GM12878 (cell line): ENCODE results near the gene HTR3A.

Experiments used
- BCL11A ChIP-seq: IDR thresholded peaks from 2 replicates; pipeline ENCODE4 v1.6.1; 2011; ENCODE audit warnings: low read depth, low read length
- BCL3 ChIP-seq: IDR thresholded peaks from 2 replicates; pipeline ENCODE4 v1.6.1; 2011; ENCODE audit warnings: borderline replicate concordance, low read depth, mild to moderate bottlenecking, moderate library complexity, low read length; ENCODE audit not compliant: insufficient read depth, poor library complexity, severe bottlenecking
- CBX5 ChIP-seq: sonication (generic); IDR thresholded peaks from 2 replicates; pipeline ENCODE4 v1.6.1; 2016; ENCODE audit warnings: low read depth, moderate library complexity, mild to moderate bottlenecking, inconsistent platforms
- CHD2 ChIP-seq: IDR thresholded peaks from 2 replicates; pipeline ENCODE4 v1.6.1; 2011; ENCODE audit warnings: low read depth, low read length, improper control_type of control experiment, borderline replicate concordance
- EP300 ChIP-seq, 2 experiments: fragments of 150-350 bp in 1 of 2; IDR thresholded peaks; 2 replicates each; pipeline ENCODE4 v1.6.1; 2011 to 2012; ENCODE audit warnings: low read depth in 2 of 2, low read length in 2 of 2, borderline replicate concordance in 1 of 2, improper control_type of control experiment in 1 of 2, inconsistent platforms in 1 of 2; ENCODE audit not compliant: control insufficient read depth in 1 of 2
- HCFC1 ChIP-seq: fragments of 150-350 bp; IDR thresholded peaks from 2 replicates; pipeline ENCODE4 v1.6.1; 2014; ENCODE audit warnings: low read length
- IRF4 ChIP-seq: IDR thresholded peaks from 2 replicates; pipeline ENCODE4 v1.6.1; 2011; ENCODE audit warnings: low read depth, low read length
- POLR2AphosphoS5 ChIP-seq: IDR thresholded peaks from 2 replicates; pipeline ENCODE4 v1.6.1; 2011; ENCODE audit warnings: mild to moderate bottlenecking, low read length, inconsistent platforms
- SIN3A ChIP-seq: IDR thresholded peaks from 2 replicates; pipeline ENCODE4 v1.6.1; 2012; ENCODE audit warnings: low read depth, low read length, improper control_type of control experiment
- USF1 ChIP-seq: IDR thresholded peaks from 2 replicates; pipeline ENCODE4 v1.6.1; 2011; ENCODE audit warnings: borderline replicate concordance, low read depth, mild to moderate bottlenecking, moderate library complexity, mixed read lengths, low read length; ENCODE audit not compliant: insufficient read depth; ENCODE audit errors: extremely low read length
- ZNF24 ChIP-seq: fragments of 450-650 bp; IDR thresholded peaks from 2 replicates; pipeline ENCODE4 v1.6.1; 2017; ENCODE audit warnings: antibody characterized with exemption, mild to moderate bottlenecking
- TF ChIP-seq, protein P1 (sequence below), 3 experiments: IDR thresholded peaks in 2 of 3; conservative IDR thresholded peaks in 1 of 3; 2 replicates each; pipeline ENCODE4 v1.5.1; 2011; ENCODE audit warnings: low read depth in 3 of 3, low read length in 3 of 3, mild to moderate bottlenecking in 3 of 3, control low read depth in 2 of 3, moderate library complexity in 2 of 3, inconsistent platforms in 1 of 3, mixed read lengths in 1 of 3; ENCODE audit not compliant: control insufficient read depth in 2 of 3, insufficient read depth in 1 of 3; ENCODE audit errors: extremely low read depth in 1 of 3
- TF ChIP-seq, protein P2 (sequence below): fragments of 450-650 bp; formaldehyde crosslinking; IDR thresholded peaks from 2 replicates; pipeline ENCODE4 v1.5.0; 2022; ENCODE audit warnings: mild to moderate bottlenecking, missing genetic modification characterization
- TF ChIP-seq, protein P3 (sequence below): fragments of 450-650 bp; IDR thresholded peaks from 2 replicates; pipeline ENCODE4 v1.6.1; 2016; ENCODE audit warnings: mild to moderate bottlenecking

- no peak for TF ChIP-seq IRF4
- no peak for TF ChIP-seq BCL11A
- TF ChIP-seq USF1: no peak
- no peak for TF ChIP-seq CHD2
- TF ChIP-seq CBX5: no peak
- TF ChIP-seq POLR2AphosphoS5: no peak
- TF ChIP-seq, protein P1, sequence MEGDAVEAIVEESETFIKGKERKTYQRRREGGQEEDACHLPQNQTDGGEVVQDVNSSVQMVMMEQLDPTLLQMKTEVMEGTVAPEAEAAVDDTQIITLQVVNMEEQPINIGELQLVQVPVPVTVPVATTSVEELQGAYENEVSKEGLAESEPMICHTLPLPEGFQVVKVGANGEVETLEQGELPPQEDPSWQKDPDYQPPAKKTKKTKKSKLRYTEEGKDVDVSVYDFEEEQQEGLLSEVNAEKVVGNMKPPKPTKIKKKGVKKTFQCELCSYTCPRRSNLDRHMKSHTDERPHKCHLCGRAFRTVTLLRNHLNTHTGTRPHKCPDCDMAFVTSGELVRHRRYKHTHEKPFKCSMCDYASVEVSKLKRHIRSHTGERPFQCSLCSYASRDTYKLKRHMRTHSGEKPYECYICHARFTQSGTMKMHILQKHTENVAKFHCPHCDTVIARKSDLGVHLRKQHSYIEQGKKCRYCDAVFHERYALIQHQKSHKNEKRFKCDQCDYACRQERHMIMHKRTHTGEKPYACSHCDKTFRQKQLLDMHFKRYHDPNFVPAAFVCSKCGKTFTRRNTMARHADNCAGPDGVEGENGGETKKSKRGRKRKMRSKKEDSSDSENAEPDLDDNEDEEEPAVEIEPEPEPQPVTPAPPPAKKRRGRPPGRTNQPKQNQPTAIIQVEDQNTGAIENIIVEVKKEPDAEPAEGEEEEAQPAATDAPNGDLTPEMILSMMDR (IDR thresholded peaks at IDR 0.05 in 2 of 3, conservative IDR thresholded peaks at IDR 0.05 in 1 of 3; ENCODE audit: control insufficient read depth in 2 of 3, extremely low read depth in 1 of 3, insufficient read depth in 1 of 3, low read depth in 3 of 3, low read length in 3 of 3): no peak
- TF ChIP-seq, protein P2, sequence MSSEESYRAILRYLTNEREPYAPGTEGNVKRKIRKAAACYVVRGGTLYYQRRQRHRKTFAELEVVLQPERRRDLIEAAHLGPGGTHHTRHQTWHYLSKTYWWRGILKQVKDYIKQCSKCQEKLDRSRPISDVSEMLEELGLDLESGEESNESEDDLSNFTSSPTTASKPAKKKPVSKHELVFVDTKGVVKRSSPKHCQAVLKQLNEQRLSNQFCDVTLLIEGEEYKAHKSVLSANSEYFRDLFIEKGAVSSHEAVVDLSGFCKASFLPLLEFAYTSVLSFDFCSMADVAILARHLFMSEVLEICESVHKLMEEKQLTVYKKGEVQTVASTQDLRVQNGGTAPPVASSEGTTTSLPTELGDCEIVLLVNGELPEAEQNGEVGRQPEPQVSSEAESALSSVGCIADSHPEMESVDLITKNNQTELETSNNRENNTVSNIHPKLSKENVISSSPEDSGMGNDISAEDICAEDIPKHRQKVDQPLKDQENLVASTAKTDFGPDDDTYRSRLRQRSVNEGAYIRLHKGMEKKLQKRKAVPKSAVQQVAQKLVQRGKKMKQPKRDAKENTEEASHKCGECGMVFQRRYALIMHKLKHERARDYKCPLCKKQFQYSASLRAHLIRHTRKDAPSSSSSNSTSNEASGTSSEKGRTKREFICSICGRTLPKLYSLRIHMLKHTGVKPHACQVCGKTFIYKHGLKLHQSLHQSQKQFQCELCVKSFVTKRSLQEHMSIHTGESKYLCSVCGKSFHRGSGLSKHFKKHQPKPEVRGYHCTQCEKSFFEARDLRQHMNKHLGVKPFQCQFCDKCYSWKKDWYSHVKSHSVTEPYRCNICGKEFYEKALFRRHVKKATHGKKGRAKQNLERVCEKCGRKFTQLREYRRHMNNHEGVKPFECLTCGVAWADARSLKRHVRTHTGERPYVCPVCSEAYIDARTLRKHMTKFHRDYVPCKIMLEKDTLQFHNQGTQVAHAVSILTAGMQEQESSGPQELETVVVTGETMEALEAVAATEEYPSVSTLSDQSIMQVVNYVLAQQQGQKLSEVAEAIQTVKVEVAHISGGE (CRISPR knock-in tag): no peak
- no peak for TF ChIP-seq HCFC1
- no peak for TF ChIP-seq SIN3A
- TF ChIP-seq EP300 (IDR thresholded peaks at IDR 0.05; ENCODE audit: borderline replicate concordance in 1 of 2, control insufficient read depth in 1 of 2, low read depth in 2 of 2, low read length in 2 of 2): no peak
- no peak for TF ChIP-seq ZNF24
- TF ChIP-seq BCL3: no peak
- TF ChIP-seq, protein P3, sequence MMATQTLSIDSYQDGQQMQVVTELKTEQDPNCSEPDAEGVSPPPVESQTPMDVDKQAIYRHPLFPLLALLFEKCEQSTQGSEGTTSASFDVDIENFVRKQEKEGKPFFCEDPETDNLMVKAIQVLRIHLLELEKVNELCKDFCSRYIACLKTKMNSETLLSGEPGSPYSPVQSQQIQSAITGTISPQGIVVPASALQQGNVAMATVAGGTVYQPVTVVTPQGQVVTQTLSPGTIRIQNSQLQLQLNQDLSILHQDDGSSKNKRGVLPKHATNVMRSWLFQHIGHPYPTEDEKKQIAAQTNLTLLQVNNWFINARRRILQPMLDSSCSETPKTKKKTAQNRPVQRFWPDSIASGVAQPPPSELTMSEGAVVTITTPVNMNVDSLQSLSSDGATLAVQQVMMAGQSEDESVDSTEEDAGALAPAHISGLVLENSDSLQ: no peak
Measured at GRCh38 chr11:114025329-114025907, 50.5 kb downstream of the HTR3A start.
